ENCODE data around the gene SLC6A7. TPM values are rescaled to one million over a fixed set of nuclear protein-coding genes. Genes with fewer than 3 reads are reported as not detected.

SLC6A7 gene
- total RNA-seq, 1 donor from 2014 or later, result not detected

DNA sequence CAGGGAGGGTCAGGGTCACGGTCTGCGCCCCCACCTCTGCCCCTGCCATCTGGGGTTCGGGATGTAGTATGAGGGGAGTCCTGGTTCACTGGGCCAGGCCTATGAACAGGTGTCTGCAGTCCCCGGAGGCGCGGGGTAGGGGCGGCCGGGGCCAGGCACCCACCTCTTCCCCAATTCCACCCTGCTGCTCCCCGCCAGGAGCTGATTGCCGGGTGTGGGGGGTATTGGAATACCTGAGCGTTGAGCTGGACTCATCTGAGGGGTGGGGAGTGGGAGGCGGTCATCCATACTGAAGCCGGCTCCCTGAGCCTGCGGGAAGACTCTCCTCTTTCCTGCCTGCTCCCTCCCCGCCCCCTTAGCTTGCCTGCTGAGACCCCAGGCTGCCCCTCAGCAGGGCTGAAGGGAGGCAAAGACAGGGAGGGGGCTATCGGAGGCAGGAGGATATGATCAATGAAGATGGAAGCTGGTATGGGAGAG is 679 bp downstream of the SLC6A7 start:
- no peak for DNase-seq (ENCODE audit: low read depth in 2 of 2)

DNA sequence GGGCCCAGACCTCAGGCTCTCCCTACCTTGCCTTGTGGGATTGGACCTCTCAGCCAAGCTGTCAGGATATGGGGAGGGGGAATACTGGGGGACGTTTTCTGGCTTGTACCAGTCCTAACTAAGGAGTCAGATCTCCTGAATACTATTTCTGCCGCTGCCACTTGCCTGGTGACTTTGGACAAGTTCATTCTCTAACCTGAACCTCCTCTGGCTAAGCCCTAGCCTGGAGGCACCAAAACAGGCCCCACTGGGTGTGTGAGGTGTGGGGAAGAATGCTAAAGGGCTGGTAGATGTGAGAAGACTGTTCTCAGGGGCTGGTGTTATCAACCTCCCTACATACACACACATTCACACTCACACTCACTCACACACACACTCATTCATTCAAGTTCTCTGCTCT is 1.1 kb downstream of the SLC6A7 start:
- no peak for DNase-seq (ENCODE audit: low read depth in 2 of 2)

DNA sequence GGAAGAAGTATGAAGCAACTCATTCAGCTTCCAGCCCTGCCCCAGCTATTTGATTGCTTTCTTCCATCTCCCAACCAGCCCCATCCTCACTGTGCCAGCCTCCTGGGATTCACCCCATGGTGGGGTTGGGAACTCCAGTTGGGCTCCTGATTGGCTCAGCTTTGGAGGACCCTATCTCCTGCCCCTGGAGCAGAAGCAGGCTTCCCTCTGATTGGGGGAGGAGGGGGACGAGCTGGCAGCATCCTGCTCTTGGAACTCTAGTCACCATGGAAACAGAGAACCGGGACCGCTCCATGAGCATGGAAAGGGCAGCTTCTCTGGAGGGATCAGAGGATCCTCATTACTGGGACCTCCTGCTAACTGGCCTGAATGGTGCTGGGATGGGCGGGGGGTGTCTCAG is 2.6 kb downstream of the SLC6A7 start:
- no peak for DNase-seq (ENCODE audit: low read depth in 2 of 2)

DNA sequence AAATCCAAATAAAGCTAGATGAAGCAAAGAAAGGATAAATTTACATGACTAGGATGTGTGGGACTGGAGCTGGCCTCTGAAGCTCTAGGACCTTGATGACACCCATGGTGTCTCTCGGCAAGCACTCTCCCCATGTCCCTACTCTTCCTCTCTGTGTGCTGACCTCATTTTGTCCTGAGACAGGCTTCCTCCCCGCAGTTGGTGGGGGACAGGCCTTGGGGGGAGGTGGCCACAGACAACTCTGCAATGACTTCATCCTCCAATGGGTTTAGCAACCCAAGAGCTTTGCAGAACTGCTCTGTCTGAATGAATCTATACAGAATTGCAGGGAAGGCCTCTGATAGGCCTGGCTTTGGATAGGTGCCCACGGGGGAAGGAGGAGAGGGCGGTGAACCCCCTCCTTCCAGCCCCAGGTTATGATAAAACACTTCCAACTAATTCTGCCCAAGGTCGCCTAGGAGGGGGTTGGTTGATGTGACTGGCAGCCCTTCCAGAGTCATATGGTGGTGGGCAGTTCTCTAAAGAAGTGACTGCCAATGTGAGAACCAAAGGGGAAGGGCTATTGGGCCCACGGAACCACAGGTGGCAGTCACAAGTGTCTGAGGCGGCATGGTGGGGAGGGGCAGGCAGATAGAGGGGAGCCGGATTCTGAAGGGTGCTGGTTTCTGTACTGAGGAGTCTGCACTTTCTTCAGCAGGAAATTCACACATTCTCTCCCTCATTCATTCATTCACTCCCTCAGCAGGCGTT is 6.0 kb downstream of the SLC6A7 start:
- no peak for DNase-seq (ENCODE audit: low read depth in 2 of 2)

DNA sequence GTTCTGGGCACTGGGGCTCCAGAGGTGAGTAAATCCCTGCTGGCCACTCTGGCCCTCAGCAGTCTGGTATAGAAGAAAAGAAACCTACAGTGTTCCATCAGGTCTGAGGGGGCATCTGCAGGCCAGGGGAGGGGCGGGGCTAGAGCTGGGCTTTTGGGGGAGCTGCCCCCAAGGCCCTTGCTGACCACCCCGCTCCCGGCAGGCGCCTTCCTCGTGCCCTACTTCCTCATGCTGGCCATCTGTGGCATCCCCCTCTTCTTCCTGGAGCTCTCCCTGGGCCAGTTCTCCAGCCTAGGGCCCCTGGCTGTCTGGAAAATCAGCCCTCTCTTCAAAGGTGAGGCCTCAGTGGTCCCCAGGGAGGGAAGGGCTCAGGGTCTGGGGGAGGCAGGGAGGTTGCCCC is 6.7 kb downstream of the SLC6A7 start:
- no peak for DNase-seq (ENCODE audit: low read depth in 2 of 2)

DNA sequence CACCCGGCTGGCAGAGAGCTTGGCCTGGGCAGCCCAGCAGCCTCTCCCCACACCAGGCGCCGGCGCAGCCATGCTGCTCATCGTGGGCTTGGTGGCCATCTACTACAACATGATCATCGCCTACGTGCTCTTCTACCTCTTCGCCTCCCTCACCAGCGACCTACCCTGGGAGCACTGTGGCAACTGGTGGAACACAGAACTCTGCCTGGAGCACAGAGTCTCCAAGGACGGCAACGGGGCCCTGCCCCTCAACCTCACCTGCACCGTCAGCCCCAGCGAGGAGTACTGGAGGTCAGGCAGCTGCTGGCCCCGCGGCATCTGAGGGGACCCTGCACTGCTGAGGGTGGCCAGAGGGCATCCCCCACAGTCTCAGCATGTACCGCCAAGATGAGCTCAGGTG is 7.1 kb downstream of the SLC6A7 start:
- no peak for DNase-seq (ENCODE audit: low read depth in 2 of 2)

DNA sequence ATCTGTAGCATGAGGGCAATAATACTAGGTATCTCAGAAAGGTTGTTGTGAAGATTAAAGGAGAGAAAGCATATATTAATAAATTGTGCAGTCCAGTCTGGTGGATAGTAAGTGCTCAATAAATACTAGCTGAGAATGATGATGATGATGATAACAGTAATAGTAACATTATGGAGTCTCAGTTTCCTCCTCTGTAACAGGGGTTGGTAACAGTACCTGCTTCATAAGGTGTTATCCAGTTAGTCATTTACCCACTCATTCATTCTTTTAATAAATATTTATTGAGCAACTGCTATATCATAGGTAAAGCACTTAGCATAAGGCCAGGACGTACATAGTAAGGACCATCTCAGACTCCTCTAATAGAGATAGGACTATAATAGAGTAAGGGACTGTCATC is 7.6 kb downstream of the SLC6A7 start:
- DNase-seq (ENCODE audit: low read depth in 2 of 2), result no peak

DNA sequence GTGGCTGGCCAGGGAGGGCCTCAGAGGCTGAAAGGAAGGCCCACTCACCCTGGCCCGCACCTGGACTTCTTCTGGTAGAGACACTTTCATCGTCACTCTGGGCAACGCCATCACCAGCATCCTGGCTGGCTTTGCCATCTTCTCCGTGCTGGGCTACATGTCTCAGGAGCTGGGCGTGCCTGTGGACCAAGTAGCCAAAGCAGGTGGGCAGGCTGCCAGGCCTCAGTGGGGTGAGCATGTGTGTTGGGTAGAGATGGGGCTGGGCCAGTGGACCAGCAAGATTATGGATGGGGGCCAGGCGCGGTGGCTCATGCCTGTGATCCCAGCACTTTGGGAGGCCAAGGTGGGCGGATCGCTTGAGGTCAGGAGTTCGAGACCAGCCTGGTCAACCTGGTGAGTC is 12.6 kb downstream of the SLC6A7 start:
- DNase-seq (ENCODE audit: low read depth in 2 of 2), result no peak

DNA sequence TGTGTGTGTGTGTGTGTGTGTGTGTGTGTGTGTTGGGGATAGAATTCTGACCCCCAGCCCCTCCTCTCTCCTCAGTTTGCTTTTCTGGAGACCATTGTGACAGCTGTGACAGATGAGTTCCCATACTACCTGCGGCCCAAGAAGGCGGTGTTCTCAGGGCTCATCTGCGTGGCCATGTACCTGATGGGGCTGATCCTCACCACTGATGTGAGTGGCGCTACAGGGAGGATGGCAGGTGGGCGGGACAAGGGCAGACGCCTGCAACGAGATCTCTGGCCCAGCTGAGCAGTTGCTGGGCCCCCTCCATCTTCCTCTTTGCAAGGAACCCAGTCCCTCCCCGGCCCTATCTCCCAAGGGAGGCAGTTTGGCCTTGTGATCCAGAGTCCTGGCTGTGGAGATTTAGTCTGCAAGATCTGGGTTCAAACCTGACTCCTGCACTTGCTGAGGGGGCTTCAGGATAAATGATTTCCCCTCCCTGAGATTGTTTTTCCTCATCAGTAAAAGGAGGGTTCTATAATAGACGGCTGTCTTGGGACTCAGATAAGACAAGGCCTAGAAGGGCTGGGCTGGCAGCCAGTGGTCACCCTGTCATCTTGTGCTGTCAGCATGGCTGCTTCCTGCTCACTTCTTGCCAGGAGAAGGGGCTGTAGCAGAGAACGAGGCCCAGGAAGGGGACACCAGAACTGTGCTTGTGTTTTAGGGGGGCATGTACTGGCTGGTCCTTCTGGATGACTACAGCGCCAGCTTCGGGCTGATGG is 14.1 kb downstream of the SLC6A7 start:
- no peak for DNase-seq (ENCODE audit: low read depth in 2 of 2)

DNA sequence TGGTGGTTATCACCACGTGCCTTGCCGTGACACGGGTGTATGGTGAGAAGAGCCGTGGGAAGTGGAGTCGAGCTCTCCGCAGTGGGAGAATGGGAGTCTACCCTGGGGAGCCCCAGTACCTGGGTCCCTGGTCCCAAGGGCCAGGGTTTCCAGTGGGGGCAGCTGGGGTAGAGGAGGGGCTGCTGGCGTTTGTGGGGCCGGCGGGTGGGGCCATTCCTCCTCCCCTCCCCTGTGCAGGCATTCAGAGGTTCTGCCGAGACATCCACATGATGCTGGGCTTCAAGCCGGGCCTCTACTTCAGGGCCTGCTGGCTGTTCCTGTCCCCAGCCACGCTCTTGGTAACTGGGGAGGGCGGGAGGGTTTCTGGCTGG is 14.7 kb downstream of the SLC6A7 start:
- no peak for DNase-seq (ENCODE audit: low read depth in 2 of 2)

DNA sequence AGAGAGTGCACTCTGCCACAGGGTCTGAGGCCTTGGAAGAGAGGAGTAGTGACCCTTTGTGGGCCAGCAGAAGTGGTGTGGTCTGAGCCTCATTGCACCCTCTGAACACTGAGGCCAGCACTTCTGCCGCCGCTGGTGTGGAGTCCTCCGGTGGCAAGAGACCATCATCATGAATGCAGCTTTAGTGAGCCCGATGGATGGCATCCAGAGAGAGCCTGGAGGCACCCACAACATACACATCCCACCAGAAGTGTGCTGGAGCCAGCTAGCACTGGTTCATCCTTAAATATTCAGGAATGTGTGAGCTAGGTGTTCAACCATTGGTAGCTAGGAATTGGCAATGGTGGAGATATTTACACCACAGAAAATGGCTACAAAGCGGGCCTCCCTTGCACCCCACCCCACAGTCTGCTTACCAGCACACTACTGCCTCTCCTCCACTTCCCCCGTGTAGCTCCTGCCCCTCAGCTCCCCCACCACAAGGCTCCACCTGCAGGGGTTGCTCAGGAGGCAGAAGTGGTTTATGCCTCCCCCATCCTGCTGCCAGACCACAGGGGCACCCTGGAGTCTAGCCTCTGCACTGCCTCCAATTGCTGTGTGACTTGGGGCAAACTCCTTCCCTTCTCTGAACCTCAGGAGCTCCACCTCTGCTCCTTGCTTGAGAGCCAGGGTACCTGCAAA is 16.4 kb downstream of the SLC6A7 start:
- DNase-seq (ENCODE audit: low read depth in 2 of 2), result no peak

DNA sequence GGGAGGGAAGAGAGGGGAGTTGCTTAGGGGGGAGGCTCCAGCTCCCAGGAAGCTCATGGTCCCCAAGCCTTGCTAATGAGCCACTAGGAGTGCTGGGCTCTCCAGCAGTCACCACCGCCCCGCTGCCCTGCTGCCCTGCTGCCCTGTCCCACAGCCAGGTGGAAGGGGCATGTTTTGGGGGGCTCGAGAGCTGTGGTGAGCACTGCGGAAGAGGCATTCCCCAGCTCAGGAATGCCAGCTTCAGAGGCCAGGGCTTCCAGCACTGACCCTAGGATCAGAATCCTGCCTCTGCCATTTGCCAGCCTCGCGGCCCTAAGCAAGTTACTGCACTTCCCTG is 16.9 kb downstream of the SLC6A7 start:
- no peak for DNase-seq (ENCODE audit: low read depth in 2 of 2)

DNA sequence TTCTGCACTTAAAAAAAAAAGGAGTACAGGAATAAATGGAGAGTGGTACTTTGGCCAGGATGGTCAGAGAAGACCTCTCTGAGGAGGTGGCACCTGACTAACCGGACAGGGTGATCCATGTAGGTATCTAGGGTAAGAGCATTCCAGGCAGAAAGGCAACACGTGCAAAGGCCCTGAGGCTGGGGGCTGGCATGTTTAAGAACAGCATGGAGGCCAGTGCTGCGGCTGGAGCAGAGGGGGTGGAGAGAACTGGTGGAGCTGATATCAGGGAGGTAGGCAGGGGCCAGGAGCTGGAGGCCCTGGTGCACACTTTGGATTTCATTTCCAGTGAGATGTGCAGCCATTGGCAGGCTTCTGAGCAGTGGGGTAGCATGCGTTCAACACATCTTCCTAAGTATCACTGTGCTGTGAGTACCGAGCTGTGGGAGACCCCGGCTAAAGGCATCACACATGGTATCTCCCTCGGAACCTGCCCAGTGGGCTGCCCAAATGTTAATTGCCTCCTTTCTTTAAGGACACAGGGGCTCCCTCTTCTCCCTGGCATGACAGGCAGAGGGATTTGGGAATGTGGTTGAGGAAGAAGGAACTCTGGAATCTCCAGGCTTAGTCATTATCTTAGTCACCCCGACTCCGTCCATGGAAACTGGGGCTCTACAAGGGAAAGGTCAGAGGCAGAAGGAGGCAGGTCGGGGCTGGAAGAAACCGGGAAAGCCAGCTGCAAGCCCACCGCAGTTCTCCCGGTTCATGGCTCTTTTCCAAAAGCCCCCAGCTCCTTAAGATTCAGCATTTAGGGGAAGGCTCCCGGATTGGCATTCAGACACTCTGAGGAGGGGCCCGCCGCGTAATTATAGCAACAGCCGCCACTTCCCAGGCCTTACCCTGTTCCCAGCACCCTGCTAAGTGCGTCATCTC is 18.6 kb downstream of the SLC6A7 start:
- DNase-seq (ENCODE audit: low read depth in 2 of 2), result peak in 1 of 2 donors; percentile 12

DNA sequence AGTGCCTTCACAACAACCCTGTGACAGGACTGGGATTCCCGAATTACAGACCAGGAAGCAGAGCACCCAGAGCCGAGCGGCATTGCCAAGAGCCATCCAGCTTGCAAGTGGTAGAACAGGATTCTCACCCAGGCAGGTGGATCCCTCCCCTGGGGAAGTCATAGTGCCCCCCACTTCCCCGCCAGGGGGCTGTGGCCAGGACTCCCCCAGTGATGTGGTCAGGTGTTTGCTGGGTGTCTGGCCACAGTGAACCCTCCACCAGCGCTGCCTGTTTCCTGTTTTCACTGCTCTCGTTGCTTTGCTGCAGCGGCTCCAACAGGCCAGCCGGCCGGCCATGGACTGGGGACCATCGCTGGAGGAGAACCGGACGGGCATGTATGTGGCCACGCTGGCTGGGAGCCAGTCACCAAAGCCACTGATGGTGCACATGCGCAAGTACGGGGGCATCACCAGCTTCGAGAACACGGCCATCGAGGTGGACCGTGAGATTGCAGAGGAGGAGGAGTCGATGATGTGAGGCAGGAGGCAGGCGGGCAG is 19.3 kb downstream of the SLC6A7 start:
- DNase-seq (ENCODE audit: low read depth in 2 of 2), result peak; percentile 7 to 50

DNA sequence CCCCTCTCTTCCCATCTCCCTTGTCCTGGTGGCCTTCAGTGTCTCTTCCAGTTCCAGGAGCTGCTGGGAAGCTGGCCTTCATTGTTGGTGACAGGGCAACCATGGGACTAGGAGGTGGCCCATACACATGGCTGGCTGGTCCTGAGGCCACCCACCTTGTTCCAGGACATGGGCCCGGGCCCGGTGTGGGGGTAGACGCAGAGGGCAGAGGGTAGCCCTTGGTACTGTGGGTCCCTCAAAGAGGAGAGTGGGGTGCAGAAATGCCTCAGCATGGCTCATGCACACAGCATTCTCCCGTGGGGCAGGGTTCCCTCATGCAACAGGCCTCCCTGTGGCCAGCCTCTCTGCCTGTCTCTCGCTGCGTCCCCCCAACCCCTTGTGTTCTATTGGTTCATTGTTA is 20.8 kb downstream of the SLC6A7 start:
- DNase-seq (ENCODE audit: low read depth in 2 of 2), result no peak

DNA sequence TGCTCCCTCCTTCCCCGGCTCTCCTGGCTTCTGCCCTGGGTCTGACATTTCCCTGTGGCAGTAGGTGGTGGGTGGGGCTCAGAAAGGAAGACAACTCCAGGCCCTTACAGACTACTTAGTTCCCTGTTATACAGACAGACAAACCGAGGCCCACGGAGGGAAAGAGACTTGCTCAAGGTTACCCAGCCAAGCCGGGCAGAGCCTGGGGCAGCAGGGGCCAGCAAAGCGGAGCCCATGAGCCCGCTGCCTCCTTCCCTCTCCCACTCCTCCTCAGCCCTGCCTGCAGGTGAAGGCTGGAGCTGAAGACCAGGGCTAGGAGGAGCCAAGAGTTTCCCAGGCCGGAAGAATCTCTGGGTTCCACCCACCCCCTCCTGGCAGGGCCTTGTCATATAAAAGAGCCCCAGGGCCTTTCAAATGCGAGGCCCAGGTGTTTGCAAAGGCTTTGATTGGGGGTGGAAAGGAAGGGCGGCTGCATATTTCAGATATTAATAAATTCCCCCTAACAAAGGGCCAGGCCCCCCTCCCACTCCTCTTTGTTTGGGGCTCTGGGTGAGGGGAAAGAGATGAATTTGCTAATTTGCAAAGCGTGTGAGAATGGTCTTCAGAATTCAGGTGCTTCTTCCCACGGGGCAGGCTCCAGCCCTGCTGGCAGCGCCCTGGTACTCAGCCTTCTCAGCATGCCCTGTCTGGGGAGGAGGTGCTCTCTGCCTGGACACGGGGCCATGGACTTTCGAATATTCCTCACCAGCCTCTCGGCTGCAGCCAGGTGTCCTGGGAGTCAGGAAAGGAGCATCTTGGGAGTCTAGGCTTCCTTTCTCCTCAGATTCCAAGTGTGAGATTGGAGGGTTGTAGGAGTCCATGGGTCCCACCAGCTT is 21.5 kb downstream of the SLC6A7 start:
- no peak for DNase-seq (ENCODE audit: low read depth in 2 of 2)

DNA sequence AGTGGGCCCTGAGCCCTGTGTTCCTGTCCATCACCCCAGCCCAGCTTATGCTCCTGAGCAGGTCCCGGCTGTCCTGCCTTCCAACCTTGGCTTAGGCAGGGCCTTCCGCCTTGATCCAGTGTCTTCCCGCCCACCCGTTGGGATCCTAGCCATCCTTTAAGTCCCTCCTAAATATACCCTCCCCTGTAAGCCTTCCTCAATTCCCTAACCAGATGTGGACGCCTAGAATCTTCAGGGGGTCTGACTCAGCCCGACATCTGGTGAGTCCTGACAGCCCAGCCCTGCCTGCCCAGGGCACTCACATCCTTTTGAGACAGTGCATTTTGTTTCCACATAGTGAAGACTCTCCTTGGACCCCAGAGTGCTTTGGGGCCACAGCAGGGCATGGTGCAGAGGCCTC is 23.7 kb downstream of the SLC6A7 start:
- DNase-seq (ENCODE audit: low read depth in 2 of 2), result no peak

DNA sequence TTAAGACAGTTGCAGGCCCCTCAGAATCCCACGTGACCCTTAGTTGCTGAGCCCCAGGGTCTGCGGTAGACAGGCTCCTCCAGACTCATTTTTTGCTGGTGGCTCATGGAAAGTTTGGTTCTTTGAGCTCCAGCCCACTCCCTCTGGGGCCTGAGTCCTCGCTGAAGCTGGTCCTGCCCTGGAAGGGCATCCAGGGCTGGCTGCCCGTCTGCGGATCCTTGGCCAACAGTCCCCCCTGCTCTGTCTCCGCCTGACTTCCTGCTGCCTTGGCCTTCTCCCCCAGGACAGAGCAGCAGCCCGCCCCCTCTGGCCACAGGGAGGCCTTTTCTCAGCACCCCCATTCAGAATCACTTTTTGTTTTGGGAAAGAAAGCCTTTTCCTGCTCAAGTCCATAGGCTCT is 24.4 kb downstream of the SLC6A7 start:
- no peak for DNase-seq (ENCODE audit: low read depth in 2 of 2)

DNA sequence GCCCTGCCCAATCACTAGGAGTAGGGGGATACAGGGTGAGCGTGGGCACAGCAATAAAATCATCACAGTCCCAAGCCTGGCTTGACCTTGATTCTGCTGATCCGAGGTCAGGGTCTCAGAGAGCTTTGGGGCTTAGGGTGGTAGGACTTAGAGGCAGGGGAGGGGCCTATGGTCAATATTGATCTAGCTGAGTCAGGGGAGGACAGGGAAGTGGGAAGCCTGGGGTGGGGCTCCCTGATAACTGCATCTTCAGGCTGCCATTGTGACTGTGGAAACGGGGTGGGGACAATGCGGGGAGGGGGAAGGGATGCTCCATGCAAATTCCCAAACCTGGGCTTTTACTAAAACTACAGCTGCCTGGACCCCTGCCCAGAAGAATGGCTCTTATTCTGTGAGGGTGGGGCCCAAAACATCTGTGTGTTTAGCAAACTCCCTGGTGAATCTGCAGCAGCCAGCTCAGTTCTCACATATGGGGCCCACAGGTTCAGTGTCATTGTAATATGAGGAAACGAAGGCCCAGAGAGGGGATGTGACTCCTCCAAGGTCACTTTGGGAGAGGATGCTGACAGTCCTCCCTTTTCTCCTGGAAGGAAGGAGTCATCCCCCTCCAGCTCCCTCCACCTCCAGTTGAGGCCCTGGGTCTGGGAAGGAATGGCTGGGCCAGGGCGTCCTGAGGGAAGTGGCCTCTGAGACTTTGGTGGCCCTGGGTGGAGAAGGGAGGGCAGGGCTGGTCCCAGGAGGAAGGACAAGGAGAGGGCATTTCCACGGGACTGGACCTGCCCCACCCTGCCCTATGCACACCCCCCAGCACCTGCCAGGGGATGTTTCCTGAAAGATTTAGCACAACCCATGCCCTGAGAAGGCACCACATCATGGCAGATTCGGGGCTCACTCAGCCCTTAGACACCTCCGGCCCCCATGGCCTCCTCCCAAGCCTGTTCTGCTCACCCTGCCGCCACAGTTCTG is 26.4 kb downstream of the SLC6A7 start:
- no peak for DNase-seq (ENCODE audit: low read depth in 2 of 2)

Data from lung microvascular endothelial cell (primary cell).